Smooth muscle cell of the coronary artery (primary cell): ENCODE measurements around the gene SMIM38. TPM values are rescaled to one million over a fixed set of nuclear protein-coding genes. Genes with fewer than 3 reads are reported as not detected.

Source experiments
- total RNA-seq: library from RNA; depleted of rRNA; stranded (reverse); fragments of >200 nt; gene quantifications from 2 replicates; pipeline ENCODE4 v1.2.3, GENCODE V29; 2014; ENCODE audit warnings: low replicate concordance

Gene SMIM38
- total RNA-seq, result 0.08 and 0.35 TPM in 2 replicates

DNA sequence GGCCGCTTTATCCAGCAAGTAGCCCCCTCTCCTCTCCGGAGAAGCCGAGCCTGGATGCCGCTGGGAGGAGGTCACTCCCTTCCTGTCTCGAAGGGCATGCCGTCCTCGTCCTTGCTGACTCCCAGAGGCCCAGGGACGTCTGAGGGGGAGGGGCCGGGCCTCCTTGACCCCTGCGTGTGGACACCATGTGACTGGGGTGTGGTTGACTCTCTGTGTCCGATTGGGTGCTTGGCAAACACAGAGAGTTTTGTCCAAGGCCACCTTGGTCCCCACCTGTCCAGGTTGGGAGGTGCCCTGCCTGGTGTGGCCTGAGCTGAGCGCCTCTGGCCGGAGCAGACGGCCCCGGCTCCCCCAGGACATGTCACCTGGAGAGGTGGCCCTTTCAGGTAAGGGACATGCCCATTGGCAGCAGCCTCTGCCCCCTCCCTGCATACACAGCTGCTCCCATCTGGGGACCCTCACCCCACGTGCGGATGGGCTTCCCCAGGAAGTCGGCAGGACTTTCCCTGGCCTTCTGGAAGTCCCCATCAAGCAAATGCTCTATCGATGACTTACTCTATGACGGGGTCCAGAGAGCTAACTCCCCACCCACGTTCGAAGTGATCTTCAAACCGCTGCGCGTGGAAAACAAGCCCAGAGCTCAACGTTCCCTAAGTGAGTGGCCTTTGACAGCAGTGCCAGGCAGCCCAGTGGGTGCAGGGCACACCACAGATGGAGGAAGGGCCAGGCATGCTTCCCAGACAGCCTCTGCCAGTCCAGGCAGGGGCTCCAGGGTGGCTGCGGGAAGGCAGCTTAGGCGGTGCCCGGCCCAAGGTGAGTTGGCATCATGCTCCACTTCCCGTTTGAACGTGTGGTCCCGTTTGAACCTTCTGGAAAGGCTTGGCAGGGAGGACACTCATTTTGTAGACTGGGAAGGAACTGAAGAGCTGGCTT, at the start of gene SMIM38:
SMIM38 (plus strand) TSS at position 634 of the 933 bp plus-strand sequence. CDS start 1,912 bp downstream, outside the sequence.

Other genes starting within 250 kb of the SMIM38 start
- not detected in 2 replicates for gene MRGPRD, start 174.9 kb upstream of the SMIM38 start, total RNA-seq
- gene MRGPRF, start 142.7 kb upstream of the SMIM38 start, total RNA-seq, result 2.1 and 23.3 TPM in 2 replicates
- 4.9 and 8.3 TPM in 2 replicates for gene TPCN2, start 107.0 kb upstream of the SMIM38 start, total RNA-seq
- gene MYEOV, start 138.2 kb downstream of the SMIM38 start, total RNA-seq, result 1.4 TPM in 1 of 2 replicates, not detected in the other